Transverse colon (tissue), 4 donors: ENCODE results near the gene OR2F2. TPM values are rescaled to one million over a fixed set of nuclear protein-coding genes. Genes with fewer than 3 reads are reported as not detected.

Experiments used
- DNase-seq: peaks from one replicate; pipeline ENCODE4 v3.0.0-alpha.2; 2019
- H3K27ac ChIP-seq, 4 donors: fragments of 200-600 bp; sonication (generic); 2 replicates each; pipeline ENCODE4 v1.5.1; 2016 to 2018; ENCODE audit warnings: inconsistent platforms in 4 of 4
- H3K27me3 ChIP-seq: fragments of 200-600 bp; sonication (generic); 2 replicates; pipeline ENCODE4 v1.5.1; 2017; ENCODE audit warnings: inconsistent platforms
- H3K36me3 ChIP-seq, 4 donors: fragments of 200-600 bp; sonication (generic); 2 replicates each; pipeline ENCODE4 v1.5.1; 2017 to 2019; ENCODE audit warnings: inconsistent platforms in 4 of 4
- H3K4me1 ChIP-seq, 4 donors: fragments of 200-600 bp; sonication (generic); 2 replicates each; pipeline ENCODE4 v1.5.1; 2017 to 2020; ENCODE audit warnings: inconsistent platforms in 4 of 4
- H3K4me3 ChIP-seq, 4 donors: fragments of 200-600 bp; sonication (generic); 1 replicate in 1 of 4; 2 replicates in 3 of 4; pipeline versions ENCODE4 v1.5.1 to v1.6.1; 2017 to 2019; ENCODE audit warnings: inconsistent platforms in 4 of 4
- H3K9me3 ChIP-seq, 2 donors: fragments of 200-600 bp; sonication (generic); 2 replicates each; pipeline ENCODE4 v1.5.1; 2017 to 2019; ENCODE audit warnings: inconsistent platforms in 2 of 2
- EP300 ChIP-seq: sonication (generic); formaldehyde crosslinking; IDR thresholded peaks from one replicate; pipeline ENCODE4 v1.6.1; 2017; ENCODE audit warnings: antibody characterized with exemption, low read depth
- POLR2A ChIP-seq: fragments of 450-650 bp; IDR thresholded peaks from one replicate; pipeline ENCODE4 v1.6.1; 2016; ENCODE audit warnings: antibody characterized with exemption, mild to moderate bottlenecking, moderate library complexity
- POLR2AphosphoS5 ChIP-seq, 3 donors: sonication (generic); formaldehyde crosslinking; IDR thresholded peaks; one replicate each; pipeline ENCODE4 v1.6.1; 2016; ENCODE audit warnings: antibody characterized with exemption in 3 of 3
- WGBS, 2 donors: methylation state at CpG; one replicate each; pipeline ENCODE4 v1.1.5; 2018; ENCODE audit warnings: low coverage in 1 of 2; 5-methylcytosine and 5-hydroxymethylcytosine counted together
- in situ Hi-C, 4 donors: fragments of 200-750 bp; cut with MboI; loops; one replicate each; pipeline versions ENCODE4 v1.15.0 to v1.15.1; 2017; ENCODE audit warnings: low sequenced_read_pairs in 3 of 4, low pct_ligation_motif_present in 1 of 4, low pct_unique_long_range_greater_than_20kb in 1 of 4
- intact Hi-C: fragments of 100-400 bp; cut with DNase I; formaldehyde crosslinking; loops from one replicate; pipeline ENCODE4 v1.15.1; 2023; ENCODE audit warnings: low total_unique reads
- total RNA-seq, 4 donors: library from RNA; depleted of rRNA; stranded (reverse); fragments of >200 nt; gene quantifications; one replicate each; pipeline ENCODE4 v1.1.0, GENCODE V29; 2016
- TF ChIP-seq, protein P1 (sequence below), 5 experiments: fragments of 200-600 bp in 3 of 5; fragments of 450-650 bp in 2 of 5; sonication (generic) in 3 of 5; IDR thresholded peaks; 1 replicate in 2 of 5; 2 replicates in 3 of 5; pipeline ENCODE4 v1.5.1; 2016 to 2017; ENCODE audit warnings: antibody characterized with exemption in 5 of 5, inconsistent platforms in 3 of 5, mild to moderate bottlenecking in 2 of 5, moderate library complexity in 1 of 5

OR2F2 gene
- total RNA-seq, 4 donors from 2014 or later = not detected

DNA sequence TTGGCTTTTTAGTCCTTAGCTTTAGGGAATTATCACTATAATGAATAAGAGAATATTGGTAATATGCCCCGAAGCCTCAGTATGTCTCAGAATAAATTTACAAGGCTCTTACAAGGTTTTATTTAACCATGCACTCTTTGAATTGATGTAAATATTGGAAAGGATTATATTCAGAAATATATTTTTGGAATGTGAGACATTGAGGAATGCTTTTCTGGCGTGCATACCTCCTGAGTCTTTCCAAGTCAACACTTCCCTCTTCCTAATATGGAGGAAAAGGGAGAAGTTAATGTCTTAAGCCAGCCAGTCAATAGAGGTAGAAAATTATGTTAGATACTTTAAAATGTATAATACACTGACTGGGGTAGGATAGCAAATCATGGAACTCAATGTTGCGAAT is 18.4 kb downstream of the OR2F2 start:
- H3K4me3 ChIP-seq = no peak overlapping the region
- in situ Hi-C loops = no loop called here
- WGBS, 2 donors = 78 to 82% methylated on average over 3 of the region's 3 CpGs
- no peaks in the 10 kb centered on the region for H3K36me3 ChIP-seq
- no peak overlapping the region for H3K27ac ChIP-seq
- no peaks in the 10 kb centered on the region for H3K4me1 ChIP-seq
- H3K27me3 ChIP-seq = no peaks in the 10 kb centered on the region
- DNase-seq = no peak
- intact Hi-C loops = no loop called here
- TF ChIP-seq POLR2A = no peak
- TF ChIP-seq EP300 = no peak
- no peak for TF ChIP-seq POLR2AphosphoS5 (IDR thresholded peaks at IDR 0.05)
- TF ChIP-seq, protein P1, sequence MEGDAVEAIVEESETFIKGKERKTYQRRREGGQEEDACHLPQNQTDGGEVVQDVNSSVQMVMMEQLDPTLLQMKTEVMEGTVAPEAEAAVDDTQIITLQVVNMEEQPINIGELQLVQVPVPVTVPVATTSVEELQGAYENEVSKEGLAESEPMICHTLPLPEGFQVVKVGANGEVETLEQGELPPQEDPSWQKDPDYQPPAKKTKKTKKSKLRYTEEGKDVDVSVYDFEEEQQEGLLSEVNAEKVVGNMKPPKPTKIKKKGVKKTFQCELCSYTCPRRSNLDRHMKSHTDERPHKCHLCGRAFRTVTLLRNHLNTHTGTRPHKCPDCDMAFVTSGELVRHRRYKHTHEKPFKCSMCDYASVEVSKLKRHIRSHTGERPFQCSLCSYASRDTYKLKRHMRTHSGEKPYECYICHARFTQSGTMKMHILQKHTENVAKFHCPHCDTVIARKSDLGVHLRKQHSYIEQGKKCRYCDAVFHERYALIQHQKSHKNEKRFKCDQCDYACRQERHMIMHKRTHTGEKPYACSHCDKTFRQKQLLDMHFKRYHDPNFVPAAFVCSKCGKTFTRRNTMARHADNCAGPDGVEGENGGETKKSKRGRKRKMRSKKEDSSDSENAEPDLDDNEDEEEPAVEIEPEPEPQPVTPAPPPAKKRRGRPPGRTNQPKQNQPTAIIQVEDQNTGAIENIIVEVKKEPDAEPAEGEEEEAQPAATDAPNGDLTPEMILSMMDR (IDR thresholded peaks at IDR 0.05) = no peak
- no peaks in the 10 kb centered on the region for H3K9me3 ChIP-seq

DNA sequence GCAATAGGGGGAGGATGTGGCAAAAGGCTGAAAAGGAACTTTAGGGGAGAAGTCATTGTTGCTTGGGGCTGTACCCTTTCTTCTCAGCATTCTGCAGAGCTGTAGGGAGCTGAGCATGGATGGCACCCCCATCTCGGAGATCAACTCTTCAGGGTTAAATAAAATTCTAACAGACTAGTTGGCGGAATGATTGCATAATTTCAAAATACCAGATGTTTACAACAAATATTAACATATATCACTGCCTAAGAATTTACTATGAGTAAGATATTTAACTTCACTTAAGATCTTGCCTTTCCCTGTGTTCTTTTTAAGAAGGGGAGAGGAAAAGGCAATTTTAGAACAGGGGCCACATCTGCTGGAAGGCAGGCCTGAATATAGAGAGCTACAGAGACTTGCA is 19.1 kb downstream of the OR2F2 start:
- intact Hi-C loops = no loop called here

DNA sequence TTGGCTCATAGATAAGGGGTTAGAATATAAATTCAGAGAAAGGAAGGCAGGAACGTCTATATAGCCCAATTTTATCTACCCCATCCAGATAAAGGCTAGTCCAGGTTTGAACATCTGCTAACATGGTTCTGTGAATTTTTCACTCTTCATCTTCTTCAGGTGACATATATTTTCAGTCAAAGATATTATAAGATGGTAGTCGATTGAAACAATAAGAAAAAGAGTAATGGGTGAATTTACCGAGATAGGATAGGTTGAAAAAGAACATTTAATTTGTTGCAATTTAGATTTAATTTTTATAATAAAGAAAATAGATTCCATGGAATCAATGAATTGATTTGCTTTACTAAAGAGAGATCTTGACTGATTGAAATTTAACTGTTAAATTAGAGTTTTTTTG is 19.5 kb downstream of the OR2F2 start, which contains the start of gene OR2F1:
Gene OR2F1, plus strand, starts transcription at position 301 of the 400 bp plus-strand sequence. CDS start 5,127 bp downstream, outside the sequence.
- no peaks in the 10 kb centered on the region for H3K4me1 ChIP-seq
- no peaks in the 10 kb centered on the region for H3K9me3 ChIP-seq
- in situ Hi-C loops (no loop called here), intact Hi-C loops (no loop called here)
- DNase-seq = no peak
- H3K27me3 ChIP-seq = no peaks in the 10 kb centered on the region
- WGBS, 2 donors = 71 to 81% methylated on average over 3 of the region's 3 CpGs
- no peak within 1 kb of the TSS for H3K4me3 ChIP-seq
- no peak for TF ChIP-seq POLR2AphosphoS5 (IDR thresholded peaks at IDR 0.05)
- no peak within 1 kb of the TSS for H3K27ac ChIP-seq
- no peaks in the 10 kb centered on the region for H3K36me3 ChIP-seq

More for the DNA sequence above, 19.1 kb downstream of the OR2F2 start:
- Histone ChIP-seq H3K4me3 (no peak overlapping the region), H3K4me1 (no peaks in the 10 kb centered on the region), H3K36me3 (no peaks in the 10 kb centered on the region), H3K27me3 (no peaks in the 10 kb centered on the region), H3K9me3 (no peaks in the 10 kb centered on the region), H3K27ac (no peak overlapping the region)
- TF ChIP-seq, protein P1 (IDR thresholded peaks at IDR 0.05) = no peak
- no peak for TF ChIP-seq POLR2A
- TF ChIP-seq EP300 = no peak
- no peak for TF ChIP-seq POLR2AphosphoS5 (IDR thresholded peaks at IDR 0.05)
- in situ Hi-C loops = no loop called here
- WGBS, 2 donors = 78% methylated on average over 2 of the region's 2 CpGs; no CpG with 5 or more reads in 1 of the 2 donors
- DNase-seq = no peak

DNA sequence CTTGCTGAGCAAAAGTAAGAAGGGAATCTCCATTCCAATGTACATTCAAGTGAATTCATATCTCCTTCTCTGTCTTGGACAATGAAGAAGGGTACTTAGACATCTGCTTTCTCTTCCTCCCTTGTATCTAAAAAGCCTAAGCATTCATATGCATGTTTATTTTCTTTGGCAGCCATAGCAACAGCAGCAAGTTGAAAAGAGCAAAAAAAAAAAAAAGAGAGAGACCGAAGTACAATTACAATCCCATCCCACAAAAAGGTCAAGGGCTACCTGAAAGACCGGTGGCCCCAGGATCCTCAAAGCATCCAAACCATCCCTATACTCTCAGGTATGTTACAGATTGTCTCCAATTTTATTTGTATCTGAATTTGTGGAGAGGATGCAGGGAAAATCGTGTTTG is 23.7 kb downstream of the OR2F2 start:
- no peaks in the 10 kb centered on the region for H3K9me3 ChIP-seq
- H3K4me1 ChIP-seq = no peaks in the 10 kb centered on the region
- H3K4me3 ChIP-seq = no peak overlapping the region
- intact Hi-C loops = no loop called here
- H3K27ac ChIP-seq = no peak overlapping the region
- H3K36me3 ChIP-seq = no peaks in the 10 kb centered on the region
- in situ Hi-C loops = no loop called here
- 37 to 62% methylated on average over 3 of the region's 3 CpGs for WGBS, 2 donors
- no peak for DNase-seq
- no peaks in the 10 kb centered on the region for H3K27me3 ChIP-seq
- no peak for TF ChIP-seq POLR2A
- TF ChIP-seq EP300 = no peak
- TF ChIP-seq, protein P1 (IDR thresholded peaks at IDR 0.05) = no peak
- TF ChIP-seq POLR2AphosphoS5 (IDR thresholded peaks at IDR 0.05) = no peak
